Stimulated activated CD4-positive, alpha-beta T cell treated with anti-CD3 and anti-CD28 coated beads, Interleukin-4, amount 100 ng/mL, for 1 hour (primary cell): Measurements from ENCODE around the gene RIC3.

ENCODE experiments used
- DNase-seq: peaks from one replicate; pipeline ENCODE4 v3.0.0-alpha.2; 2020

RIC3 gene

DNA sequence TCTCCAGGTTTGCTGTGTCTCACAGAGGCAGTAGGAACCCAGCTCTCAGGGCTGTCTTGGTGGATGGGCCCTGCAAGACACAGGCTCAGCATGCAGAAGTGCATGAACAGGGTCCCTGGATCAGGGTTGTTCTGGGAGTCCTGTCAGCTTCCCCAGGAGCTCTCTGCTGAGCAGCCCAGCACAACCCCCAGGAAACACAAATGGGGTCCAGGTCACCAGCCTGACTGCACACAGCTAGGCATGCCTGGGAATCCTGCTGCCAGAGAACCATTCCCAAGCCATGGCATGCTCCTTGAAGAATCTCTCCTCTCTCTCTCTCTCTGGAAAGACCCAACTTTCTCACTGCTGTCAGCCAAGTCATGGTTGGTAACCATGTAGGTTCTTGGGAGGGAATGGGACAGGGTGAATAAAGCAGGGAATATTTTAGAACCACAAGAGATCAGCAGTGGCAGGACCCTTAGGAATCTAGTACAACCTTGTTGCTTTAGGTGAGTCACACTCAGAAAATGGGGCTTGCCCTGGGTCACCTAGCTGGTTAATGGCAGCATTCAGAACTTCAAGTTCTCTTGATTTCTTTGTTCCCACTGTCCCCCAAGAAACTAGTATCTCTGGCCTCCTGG lies 66.4 kb downstream of the RIC3 start:
- no peak for DNase-seq

DNA sequence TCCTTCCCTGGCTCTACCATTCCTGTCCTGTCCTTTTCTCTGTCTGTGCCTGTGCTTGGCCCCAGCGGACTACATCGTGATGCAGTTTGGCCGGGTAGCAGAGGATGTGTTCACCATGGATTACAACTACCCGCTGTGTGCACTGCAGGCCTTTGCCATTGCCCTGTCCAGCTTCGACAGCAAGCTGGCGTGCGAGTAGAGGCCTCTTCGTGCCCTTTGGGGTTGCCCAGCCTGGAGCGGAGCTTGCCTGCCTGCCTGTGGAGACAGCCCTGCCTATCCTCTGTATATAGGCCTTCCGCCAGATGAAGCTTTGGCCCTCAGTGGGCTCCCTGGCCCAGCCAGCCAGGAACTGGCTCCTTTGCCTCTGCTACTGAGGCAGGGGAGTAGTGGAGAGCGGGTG lies 67.4 kb downstream of the RIC3 start:
- DNase-seq: no peak

DNA sequence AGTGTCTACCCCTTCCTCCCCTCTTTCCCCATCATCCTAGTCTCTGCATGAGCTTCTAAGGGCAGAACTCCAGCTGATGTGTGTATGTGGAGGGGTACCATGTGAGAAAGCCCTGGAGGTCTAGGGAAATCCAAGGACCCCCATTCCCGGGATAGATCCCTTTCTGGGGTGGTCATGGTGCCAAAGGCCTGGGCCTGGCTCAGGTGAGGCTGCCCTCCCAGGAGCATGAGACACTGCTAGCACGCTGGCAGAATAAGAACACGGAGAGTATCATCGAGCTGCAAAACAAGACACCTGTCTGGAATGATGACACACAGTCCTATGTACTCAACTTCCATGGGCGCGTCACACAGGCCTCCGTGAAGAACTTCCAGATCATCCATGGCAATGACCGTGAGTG lies 68.2 kb downstream of the RIC3 start:
- DNase-seq: no peak

DNA sequence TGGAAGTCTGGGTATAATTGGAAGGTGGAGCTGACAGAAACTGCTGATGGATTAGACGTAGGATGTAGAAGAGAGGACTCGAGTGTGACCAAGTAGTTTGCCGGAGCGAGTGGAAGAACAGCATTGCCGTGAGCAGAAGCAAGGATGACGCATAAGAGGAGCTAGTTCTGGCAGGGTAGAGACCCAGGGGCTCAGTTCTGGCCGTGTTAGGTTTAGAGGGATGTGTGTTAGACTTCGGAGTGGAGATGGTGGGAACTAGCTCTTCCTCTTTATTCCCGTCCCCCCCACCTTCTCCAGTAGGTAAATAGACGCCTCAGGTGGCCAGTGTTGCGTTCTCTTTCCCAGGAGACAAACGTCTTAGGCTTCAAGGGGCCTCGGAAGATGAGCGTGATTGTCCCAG lies 68.7 kb downstream of the RIC3 start:
- no peak for DNase-seq

DNA sequence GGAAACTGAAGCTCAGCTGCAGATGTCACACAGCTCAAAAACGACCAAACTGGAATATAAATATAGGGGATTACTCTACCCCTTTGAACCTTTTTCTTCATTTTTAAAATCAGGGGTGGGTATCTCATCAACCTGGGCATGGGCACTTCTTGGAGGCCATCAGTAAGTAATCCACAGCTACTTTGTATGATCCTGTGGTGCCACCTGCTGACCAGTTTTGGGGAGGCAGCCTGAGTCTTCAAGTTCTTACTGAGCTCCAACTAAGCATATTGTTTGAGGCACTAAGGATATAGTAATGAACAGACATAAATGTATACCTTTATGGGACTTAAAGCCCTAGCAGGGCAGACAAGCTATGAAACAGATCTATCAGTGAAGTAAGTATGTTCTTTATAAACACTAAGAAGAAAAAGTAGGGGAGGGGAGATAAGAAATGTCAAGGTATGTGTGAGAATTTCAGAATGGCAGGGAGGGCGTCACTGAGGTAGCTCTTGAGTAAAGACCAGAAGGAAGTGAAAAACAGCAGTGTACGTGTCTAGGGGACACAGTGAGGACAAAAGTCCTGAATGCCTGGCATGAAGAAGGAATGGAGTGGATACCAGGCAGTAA lies 69.4 kb downstream of the RIC3 start:
- DNase-seq: peak; percentile 75

DNA sequence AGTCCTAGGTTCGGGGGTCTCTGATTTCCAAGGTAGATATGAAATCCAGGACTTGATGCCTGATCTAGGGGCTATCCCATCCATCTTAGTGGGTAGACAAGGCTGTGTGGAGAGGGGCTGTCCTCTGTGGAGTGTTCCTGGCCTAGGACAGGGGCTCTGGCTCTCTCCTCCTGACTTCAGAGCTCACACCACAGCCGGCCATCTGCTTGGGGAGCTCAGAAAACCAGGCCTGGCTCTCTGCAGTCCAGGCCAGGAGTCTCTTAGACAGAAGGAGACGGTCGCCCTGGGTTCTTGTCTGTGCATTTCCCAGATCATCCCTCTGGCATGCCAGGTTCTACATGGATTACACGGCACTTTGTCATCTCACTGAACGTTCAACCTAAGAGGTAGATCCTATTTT lies 69.9 kb downstream of the RIC3 start:
- DNase-seq: no peak

DNA sequence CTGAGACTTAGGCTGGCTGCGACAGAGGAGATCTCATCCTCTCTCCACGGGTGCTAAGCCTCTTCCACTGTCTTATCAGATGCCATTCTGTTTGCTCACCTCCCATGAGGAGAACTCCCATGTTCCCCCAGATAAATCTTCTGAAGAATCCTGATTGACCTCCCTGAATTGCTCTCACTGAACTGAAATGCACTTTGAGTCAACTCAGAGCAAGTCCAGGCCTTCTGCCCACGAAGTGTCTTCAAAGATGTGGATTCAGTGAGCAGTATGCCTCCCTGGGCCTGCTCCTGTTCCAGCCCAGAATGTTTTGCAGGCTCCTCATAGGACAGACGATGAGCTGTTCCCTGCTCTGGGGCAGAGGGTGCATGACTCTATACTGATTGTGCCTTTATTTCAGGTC lies 70.5 kb downstream of the RIC3 start:
- no peak for DNase-seq

DNA sequence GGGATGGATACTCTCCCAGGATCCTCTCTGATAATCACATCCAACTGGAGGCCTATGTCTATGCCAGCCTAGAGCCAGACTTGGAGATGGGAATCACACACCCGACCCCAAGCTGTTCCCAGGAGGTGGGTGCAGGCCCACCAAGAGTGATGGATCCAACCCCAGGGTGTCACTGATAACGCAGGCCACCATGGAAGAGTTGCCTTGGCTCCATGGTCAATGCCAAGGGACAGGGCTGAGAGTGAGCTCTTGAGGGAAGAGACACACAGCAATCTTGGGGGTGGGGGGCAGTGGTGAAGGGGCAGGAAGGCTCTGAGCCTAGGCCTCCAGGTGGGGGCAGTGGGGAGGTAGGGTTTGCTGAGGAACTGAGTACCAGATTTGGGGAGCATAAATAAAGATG lies 70.9 kb downstream of the RIC3 start:
- DNase-seq: no peak

DNA sequence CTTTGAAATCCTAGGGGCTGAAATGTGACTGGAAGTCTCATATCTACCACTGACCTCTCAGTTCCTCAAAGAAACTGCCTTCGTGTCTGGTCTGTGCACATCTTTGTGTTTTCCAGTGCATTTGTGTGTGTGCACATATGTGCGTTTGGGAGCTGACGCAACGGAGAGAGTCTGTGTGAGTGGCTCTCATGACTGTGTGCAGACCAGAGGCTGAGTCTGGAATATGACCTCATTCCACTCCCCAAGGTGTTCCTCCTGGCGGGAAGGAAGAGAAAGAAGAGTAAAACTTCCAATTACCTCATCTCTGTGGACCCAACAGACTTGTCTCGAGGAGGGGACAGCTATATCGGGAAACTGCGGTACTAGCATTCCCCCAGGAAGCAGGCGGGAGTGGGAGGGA lies 71.4 kb downstream of the RIC3 start:
- no peak for DNase-seq

DNA sequence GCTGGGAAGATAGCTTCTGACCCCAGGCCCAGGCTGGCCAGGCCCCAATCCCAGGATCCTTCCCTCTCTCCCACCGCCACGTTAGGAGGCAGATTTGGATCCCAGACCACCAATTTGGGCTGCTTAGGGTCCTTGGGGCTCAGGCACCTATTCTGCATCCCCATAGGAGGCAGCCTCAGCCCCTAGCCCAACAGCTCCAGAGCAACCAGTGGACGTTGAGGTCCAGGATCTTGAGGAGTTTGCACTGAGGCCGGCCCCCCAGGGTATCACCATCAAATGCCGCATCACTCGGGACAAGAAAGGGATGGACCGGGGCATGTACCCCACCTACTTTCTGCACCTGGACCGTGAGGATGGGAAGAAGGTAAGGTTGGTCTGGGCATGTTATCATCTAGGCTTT lies 71.8 kb downstream of the RIC3 start:
- no peak for DNase-seq

DNA sequence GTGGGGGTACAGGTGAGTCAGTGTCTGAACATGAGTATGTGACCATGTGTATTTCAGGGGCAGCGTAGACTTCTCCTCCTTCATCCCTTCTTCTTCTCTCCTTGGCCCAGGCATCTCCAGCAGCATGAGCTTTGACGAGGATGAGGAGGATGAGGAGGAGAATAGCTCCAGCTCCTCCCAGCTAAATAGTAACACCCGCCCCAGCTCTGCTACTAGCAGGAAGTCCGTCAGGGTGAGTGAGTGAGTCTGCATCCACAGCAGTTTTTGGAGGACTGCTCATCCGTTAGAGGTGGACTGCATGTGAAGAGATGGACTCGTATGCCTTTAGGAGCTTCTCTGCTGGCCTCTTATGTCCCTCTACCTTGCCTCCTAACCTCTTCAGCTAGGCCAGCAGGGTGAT lies 72.2 kb downstream of the RIC3 start:
- DNase-seq: no peak

DNA sequence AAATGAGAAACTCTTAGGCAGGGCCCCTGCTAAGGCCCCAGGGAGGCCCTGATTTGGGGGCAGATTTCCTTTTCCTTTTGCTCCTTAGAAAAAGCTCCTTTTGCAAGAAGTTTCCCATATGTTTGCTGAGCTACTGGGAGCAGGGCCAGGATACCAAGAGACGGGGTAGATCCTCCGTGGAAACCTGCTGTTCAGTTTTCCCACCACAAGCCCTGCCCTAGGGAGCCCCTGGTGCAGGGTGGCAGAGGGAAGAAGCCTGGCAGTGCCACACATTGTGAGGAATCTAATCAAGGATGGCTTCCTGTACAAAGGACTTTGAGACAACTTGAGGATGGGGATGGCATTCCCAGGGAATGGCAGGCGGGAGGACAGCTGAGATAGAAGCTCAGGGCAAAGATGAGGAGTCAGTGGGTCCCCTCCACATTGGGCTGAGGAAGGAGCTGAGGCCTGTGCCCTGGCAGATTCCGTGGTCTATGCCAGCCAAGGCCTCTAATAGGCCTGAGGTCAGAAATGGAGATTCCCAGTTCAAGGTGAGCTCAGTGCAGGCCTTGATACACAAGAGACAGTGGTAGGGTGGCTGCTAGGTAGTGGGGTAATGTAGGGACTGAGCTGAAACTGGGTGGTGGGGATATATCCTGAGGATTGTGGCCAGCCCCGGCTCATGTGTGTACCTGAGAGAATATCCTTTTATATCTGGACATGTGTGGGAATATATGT lies 72.9 kb downstream of the RIC3 start:
- DNase-seq: no peak

DNA sequence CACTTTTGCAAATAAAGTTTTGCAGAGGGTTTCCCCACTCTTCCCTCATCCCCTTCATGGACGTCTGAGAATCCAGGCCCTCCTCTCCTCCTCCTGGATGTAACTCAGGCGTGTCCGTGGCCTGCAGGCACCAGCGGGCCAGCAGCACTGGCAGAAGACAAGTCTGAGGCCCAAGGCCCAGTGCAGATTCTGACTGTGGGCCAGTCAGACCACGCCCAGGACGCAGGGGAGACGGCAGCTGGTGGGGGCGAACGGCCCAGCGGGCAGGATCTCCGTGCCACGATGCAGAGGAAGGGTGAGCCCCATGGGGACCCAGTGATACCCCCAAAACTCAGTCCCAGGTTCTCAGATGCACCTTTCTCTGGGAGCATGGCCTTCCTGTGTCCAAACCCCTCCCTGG lies 73.5 kb downstream of the RIC3 start:
- no peak for DNase-seq

DNA sequence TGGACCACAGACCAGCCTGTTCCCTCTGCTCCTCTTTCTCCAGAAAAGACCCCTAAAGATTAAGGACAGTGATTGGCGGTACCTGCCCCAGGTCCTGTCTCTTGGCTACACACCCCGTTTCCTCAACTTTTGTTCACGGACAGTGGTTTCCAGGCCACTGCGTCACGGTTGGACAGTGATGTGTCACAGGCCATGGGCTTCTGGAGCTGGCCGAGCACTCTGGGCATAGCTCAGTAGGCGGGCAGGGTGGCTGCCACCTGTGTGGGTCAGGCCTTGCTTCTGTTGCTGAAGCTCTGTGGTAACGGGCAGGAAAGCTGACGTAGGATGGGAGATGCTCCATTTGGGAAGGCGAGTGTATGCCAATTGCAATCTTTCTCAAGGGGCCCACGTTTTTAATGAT lies 74.2 kb downstream of the RIC3 start:
- DNase-seq: no peak

DNA sequence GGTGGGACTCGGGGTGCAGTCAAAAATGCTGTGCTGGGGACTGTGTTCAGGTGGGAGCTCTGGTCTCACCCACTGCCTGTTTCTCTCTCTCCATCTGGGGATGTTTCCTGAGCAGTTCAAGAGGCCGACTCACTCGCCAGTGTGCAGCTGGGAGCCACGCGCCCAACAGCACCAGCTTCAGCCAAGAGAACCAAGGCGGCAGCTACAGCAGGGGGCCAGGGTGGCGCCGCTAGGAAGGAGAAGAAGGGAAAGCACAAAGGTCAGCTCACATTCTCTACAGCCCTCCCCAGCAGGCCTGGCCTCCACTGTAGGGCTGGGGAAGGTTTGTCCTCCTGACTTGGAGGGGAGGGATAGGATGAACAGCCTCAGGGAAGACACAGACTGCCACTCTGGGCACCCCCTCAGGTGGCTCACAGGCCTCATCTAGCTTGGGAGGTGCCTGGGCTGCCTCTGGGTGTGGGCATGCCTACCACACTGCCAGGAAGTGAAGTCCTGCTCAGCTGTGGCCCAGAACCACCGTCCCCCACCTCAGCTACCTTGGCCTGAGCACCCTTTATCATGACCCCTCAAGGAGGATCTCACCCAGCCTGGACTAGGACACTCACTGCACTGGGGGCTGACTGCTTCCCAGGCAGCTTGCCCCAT lies 74.8 kb downstream of the RIC3 start:
- no peak for DNase-seq

DNA sequence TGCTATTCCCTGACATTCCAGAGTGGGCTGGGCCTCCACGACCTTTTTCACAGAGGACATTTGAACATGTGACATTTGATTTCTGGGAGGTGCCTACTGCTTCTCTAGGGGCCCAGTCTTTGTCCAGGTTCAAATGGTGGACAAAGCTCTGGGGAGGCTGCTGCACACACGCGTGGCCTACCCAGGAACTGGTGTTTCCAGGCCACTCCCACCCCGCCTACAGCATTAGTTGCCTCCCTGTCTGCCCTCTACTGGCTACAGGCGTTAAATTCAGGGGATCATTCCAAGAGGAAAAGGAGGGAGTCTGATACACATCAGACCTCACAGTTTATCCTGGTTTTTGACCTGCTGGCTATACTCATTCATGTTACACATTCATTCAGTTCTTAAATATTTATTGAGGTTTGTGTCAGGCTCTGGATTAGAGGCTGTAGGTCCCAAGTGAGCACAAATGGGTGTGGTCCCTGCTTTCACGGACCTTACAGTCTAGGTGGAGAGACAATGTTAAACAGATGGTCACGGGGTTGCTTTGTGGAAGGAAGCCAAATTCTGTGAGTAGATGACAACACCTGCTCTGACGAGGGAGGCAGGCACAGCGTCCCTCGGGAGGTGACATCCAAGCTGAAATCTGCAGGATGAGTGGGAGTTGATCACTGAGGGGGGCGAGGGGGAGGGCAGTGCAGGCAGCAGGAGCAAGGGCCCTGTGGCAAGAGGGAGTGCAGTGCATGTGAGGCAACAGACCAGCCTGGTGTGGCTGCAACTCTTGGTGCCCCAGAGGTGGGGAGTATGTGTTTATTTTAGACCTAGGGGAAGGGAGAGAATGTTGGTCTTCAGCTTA lies 76.0 kb downstream of the RIC3 start:
- DNase-seq: peak; percentile 44

DNA sequence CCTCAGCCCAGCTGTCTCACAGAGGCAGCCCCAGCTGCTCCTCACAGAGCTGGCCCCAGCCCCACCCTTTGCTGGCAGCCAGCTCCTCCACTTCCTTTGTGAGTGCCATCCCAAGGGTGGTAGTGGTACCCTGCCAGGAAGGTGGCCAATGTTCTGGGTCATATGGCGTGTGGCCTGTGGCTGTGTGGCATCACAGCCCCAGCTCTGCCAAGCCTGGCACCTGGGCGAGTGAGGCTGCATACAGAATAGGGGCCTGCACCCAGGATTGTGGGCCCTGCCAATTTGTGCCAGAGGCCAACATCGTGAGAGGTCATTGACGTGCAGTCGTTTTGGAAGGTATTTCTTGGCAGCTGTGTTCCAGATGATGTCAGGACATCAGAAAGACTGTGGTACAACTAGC lies 77.1 kb downstream of the RIC3 start:
- DNase-seq: no peak

DNA sequence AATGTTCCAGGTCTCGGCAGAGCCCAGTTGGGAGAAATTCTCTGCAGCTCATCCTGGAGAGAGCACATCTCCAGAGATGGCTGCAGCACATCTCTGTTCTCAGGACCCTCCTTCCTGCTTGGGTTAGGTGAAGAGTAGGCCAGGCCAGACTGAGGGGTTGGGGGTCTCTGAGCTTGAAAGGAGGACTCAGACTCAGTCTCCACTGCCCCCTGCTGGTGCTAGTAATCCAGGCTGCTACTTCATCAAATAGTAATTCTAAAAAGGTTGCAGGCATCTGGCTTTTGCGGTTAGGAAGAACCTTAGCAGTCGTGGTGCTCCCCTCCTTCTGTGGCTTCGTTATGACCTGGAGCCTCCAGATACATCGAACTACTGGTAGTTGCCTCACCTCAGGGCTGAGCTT lies 78.1 kb downstream of the RIC3 start:
- DNase-seq: peak; percentile 20

DNA sequence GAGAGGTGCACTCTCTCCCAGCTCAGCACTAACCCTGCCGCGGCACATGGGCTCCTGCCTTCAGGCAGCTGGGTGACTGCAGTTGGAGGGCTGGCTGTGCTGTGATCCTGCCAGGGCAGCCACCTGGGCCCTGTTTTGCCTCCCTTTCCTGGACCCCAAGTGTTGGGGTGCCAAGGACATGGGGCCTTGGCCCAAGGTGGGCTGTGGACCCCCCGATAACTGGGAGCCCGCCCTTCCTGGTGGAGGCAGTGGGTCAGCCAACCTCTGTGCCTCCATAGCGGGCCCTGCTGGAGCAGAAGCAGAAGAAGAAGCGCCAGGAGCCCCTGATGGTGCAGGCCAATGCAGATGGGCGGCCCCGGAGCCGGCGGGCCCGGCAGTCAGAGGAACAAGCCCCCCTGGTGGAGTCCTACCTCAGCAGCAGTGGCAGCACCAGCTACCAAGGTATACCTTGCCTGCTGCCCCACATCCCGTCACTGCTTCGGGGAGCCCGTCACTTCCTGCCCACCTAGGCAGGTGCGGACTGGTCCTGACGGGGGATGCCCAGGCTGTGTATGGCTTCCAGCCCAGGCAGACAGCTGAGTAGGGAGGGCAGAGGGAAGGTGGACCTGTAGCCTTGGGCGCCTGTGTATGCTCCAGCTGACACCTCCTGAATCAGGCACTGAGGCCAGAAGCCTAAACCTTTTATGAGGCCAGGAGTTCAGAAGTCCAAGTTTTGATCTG lies 78.9 kb downstream of the RIC3 start:
- DNase-seq: no peak

DNA sequence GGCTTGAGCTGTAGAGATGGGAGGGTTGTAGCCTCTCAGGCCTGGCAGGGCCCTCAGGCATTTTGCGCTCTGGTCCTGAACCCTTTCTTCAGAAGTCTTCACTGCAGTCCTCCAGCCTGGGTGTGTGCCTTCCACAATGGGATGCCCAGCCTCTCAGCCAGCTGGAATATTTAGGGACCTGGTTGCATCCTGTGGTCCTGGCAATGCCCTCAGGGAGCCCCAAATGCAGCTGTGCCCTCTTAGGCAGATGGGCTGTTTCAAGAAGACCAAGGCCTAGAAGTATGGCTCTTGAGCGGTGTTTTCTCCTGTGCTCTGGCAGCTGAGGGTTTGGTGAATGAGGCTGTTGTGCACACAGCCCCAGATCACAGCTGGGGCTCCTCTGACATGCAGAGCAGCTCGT lies 81.1 kb downstream of the RIC3 start:
- DNase-seq: no peak

DNA sequence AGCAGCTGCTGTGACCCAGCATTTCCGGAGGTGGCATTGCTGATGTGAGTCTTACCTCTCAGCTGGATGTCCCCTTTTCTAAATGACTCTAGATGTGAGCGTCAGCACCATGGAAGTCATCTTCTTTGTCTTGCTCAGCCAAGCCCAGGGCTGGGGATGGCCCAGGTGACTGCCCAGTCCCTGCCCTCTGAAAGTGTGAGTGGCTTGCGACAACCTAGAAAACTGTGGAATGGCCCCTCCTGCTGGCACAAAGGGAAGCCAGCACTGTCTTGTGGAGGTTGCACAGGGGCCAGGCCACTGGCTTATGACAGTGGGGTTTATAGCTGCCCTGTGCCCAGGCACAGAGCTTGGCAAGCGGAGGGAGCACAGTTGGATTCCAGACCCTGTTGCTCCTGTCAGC lies 81.6 kb downstream of the RIC3 start:
- DNase-seq: no peak

DNA sequence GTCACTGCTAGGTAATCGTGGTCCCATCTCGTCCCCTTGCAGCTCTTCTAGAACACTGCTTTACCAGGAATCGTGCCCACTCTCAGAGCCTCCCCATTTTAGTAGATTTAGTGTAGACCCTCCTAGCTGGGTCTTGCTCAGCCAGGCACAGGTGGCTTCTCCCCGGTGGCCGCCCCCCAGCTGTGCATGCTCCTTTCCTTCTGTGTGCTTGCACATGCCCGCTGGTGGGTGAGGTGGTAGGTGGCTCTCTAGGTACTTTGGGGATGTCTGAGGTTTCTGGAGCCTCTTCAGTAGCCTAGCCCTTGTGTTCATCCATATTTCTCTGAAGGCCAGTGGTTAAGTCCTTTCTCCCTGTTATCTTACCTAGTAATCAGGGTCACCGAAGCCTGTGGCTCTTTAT lies 82.3 kb downstream of the RIC3 start:
- DNase-seq: no peak
